GM18499 (cell line): ENCODE data around the gene EIF6.

Experiments
- ATAC-seq: cut with Tn5 transposase; IDR thresholded peaks from one replicate; pipeline ENCODE4 v1.9.1; 2021; ENCODE audit warnings: moderate number of reproducible peaks; ENCODE audit not compliant: insufficient read depth, unreplicated experiment

The EIF6 gene

GRCh38 chr20:35283441-35284266 is 918 bp downstream of the EIF6 start:
- no peak for ATAC-seq

- no peak for ATAC-seq
Measured at GRCh38 chr20:35281506-35282101, 3.0 kb downstream of the EIF6 start.

GRCh38 chr20:35280523-35280922 is 4.0 kb downstream of the EIF6 start:
- no peak for ATAC-seq

GRCh38 chr20:35279533-35280174 is 4.9 kb downstream of the EIF6 start:
- ATAC-seq, result no peak

- no peak for ATAC-seq
Measured at GRCh38 chr20:35279040-35279439, 5.5 kb downstream of the EIF6 start.

GRCh38 chr20:35277531-35278395 is 6.8 kb downstream of the EIF6 start, which contains the start of gene MMP24OS:
TSS of gene MMP24OS (minus strand) at chr20:35278122. CDS start at chr20:35277929, 193 bp downstream.
- peak; percentile 45 for ATAC-seq

GRCh38 chr20:35277127-35277526 is 7.4 kb downstream of the EIF6 start:
- no peak for ATAC-seq

- no peak for ATAC-seq
Measured at GRCh38 chr20:35276408-35276807, 8.2 kb downstream of the EIF6 start.

GRCh38 chr20:35275741-35276251 is 8.8 kb downstream of the EIF6 start:
- ATAC-seq, result no peak

- ATAC-seq, result no peak
Measured at GRCh38 chr20:35274172-35275092, 10.1 kb downstream of the EIF6 start.

- no peak for ATAC-seq
Measured at GRCh38 chr20:35273449-35274171, 11.0 kb downstream of the EIF6 start.

GRCh38 chr20:35271904-35272303 is 12.7 kb downstream of the EIF6 start:
- ATAC-seq, result no peak

GRCh38 chr20:35271073-35271882 is 13.3 kb downstream of the EIF6 start:
- ATAC-seq, result no peak

- ATAC-seq, result no peak
Measured at GRCh38 chr20:35270021-35270902, 14.3 kb downstream of the EIF6 start.

- ATAC-seq, result no peak
Measured at GRCh38 chr20:35269055-35269781, 15.4 kb downstream of the EIF6 start.

- ATAC-seq, result no peak
Measured at GRCh38 chr20:35267092-35267491, 17.5 kb downstream of the EIF6 start.
